RWPE1 (cell line): ENCODE data around the gene VASH2.

ENCODE experiments used
- CTCF ChIA-PET: fragments of 350-600 bp; sonication (Branson Sonifier 250); formaldehyde crosslinking; extraction: SDS; loops from one replicate; lab custom pipeline; 2021; lab: Yijun Ruan, JAX
- POLR2A ChIA-PET: fragments of 400-600 bp; formaldehyde crosslinking; extraction: SDS; loops from one replicate; lab custom pipeline; 2020; ENCODE audit warnings: antibody characterized with exemption; ENCODE audit not compliant: low non-redundant PET; lab: Yijun Ruan, JAX
- DNase-seq: peaks from one replicate; pipeline ENCODE4 v3.0.0; 2012; ENCODE audit warnings: low spot score
- H3K27ac ChIP-seq: fragments of 450-650 bp; 2 replicates; pipeline ENCODE4 v1.5.1; 2017
- TF ChIP-seq, protein P1 (sequence below): fragments of 450-650 bp; conservative IDR thresholded peaks from 2 replicates; pipeline ENCODE4 v1.5.1; 2017; ENCODE audit warnings: low read depth, mild to moderate bottlenecking

VASH2 gene

DNA sequence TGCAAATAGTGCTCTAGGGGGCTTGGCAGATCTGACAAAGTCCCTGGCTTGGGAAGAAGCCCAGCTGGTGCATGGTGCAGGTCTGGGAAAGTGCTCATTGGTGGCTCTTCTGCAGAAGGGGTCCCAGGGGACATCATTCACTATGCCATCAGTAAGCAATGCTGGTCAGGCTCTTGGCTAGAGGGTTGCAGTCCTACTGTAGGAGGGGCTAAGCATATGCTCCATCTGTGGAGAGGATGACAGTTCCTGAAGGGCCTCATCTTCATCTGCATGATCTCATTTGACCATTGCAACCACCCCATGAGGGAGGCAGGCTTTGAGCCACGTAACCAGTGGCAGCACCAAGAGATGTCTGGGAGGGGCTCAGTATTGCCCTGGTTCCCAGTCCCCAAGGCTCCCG is 31.5 kb upstream of the VASH2 start:
- no peak overlapping the region for H3K27ac ChIP-seq
- ChIA-PET CTCF (no interaction called here), POLR2A (no interaction called here)
- TF ChIP-seq, protein P1, sequence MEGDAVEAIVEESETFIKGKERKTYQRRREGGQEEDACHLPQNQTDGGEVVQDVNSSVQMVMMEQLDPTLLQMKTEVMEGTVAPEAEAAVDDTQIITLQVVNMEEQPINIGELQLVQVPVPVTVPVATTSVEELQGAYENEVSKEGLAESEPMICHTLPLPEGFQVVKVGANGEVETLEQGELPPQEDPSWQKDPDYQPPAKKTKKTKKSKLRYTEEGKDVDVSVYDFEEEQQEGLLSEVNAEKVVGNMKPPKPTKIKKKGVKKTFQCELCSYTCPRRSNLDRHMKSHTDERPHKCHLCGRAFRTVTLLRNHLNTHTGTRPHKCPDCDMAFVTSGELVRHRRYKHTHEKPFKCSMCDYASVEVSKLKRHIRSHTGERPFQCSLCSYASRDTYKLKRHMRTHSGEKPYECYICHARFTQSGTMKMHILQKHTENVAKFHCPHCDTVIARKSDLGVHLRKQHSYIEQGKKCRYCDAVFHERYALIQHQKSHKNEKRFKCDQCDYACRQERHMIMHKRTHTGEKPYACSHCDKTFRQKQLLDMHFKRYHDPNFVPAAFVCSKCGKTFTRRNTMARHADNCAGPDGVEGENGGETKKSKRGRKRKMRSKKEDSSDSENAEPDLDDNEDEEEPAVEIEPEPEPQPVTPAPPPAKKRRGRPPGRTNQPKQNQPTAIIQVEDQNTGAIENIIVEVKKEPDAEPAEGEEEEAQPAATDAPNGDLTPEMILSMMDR = no peak
- no peak for DNase-seq

DNA sequence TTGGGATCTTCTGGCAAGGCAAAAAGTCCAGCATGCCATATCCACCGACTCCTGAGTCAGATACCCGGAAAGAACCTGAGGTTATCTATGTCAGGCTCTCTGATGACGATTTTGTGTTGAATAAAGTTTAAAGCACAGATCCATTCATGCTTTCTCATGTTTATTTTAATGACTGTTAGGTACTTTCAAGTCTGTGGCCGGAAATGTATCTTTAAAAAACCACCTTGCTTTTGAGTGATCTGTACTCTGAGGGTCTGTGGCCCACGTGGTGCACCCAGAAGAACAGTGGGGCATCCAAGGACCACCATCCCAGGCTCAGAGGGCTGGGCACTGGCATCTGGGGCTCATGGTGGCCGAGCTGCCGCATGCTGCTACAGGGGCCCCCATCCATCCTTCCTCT is 30.1 kb upstream of the VASH2 start:
- DNase-seq = no peak
- no peak overlapping the region for H3K27ac ChIP-seq
- ChIA-PET POLR2A (no interaction called here), CTCF (interaction anchor here (0.7 kb wide), 1 partner anchor 19 kb away, joined by 4 read pairs; no protein-coding TSS in a partner anchor)
- TF ChIP-seq, protein P1 = no peak

DNA sequence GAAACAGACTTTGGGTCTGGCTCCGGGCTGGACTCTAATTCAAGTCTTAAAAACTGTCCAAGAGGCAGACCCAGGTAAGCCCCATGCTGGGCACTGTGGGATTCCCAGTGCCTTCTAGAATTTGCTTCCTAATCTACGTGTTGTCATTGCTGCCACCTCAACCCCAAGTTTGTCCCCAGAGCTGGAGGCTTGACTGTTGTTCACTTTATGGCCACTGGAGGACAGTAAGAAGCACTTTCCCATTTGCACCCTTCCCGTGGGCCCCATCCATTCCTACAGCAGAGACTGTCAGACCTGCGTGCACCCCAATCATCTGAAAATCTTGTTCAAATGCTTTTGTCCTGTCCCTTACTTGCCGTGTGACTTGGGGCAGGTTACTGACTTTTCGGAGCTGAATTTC is 29.4 kb upstream of the VASH2 start:
- TF ChIP-seq, protein P1 = no peak
- no peak for DNase-seq
- POLR2A ChIA-PET = no interaction called here
- no peak overlapping the region for H3K27ac ChIP-seq
- CTCF ChIA-PET = no interaction called here

DNA sequence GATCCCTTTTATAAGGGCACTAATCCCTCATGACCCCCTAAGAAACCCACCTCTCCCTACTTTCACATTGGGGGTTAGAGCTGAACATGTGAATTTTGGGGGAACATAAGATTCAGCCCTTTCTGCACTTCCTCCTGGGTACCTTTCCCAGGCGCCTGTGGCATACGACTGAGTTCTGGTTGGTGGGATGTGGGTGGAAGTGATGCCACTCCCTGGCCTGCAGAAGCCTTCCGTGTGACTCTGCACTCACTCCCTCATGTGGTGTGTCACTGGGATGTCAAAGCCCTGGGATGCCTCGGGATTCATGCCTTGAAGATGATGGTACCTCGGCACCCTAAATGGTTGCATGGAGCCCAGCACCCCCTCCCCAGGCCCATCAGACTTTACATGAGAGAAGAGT is 28.3 kb upstream of the VASH2 start:
- POLR2A ChIA-PET = no interaction called here
- TF ChIP-seq, protein P1 = no peak
- CTCF ChIA-PET = interaction anchor here (0.9 kb wide), 1 partner anchor 314 kb away, joined by 3 read pairs; no protein-coding TSS in a partner anchor
- no peak overlapping the region for H3K27ac ChIP-seq
- no peak for DNase-seq

DNA sequence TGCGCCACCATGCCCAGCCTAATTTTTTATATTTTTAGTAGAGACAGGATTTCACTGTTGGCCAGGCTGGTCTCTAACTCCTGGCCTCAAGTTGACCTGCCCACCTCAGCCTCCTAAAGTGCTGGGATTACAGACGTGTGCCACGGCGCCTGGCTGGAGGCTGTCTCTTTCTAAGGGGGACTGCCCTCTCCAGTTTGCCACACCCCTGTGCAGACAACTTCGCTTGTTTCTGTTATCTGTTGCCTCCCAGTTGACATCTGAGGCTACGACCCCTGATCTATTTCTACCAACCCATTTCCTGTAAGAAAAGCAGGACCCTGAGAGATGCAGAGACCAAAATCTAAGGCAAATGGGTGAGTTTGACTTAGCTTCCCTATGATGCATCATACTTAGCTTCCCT is 24.0 kb upstream of the VASH2 start:
- TF ChIP-seq, protein P1 = no peak
- DNase-seq = no peak
- ChIA-PET CTCF (no interaction called here), POLR2A (no interaction called here)
- H3K27ac ChIP-seq = no peak overlapping the region

DNA sequence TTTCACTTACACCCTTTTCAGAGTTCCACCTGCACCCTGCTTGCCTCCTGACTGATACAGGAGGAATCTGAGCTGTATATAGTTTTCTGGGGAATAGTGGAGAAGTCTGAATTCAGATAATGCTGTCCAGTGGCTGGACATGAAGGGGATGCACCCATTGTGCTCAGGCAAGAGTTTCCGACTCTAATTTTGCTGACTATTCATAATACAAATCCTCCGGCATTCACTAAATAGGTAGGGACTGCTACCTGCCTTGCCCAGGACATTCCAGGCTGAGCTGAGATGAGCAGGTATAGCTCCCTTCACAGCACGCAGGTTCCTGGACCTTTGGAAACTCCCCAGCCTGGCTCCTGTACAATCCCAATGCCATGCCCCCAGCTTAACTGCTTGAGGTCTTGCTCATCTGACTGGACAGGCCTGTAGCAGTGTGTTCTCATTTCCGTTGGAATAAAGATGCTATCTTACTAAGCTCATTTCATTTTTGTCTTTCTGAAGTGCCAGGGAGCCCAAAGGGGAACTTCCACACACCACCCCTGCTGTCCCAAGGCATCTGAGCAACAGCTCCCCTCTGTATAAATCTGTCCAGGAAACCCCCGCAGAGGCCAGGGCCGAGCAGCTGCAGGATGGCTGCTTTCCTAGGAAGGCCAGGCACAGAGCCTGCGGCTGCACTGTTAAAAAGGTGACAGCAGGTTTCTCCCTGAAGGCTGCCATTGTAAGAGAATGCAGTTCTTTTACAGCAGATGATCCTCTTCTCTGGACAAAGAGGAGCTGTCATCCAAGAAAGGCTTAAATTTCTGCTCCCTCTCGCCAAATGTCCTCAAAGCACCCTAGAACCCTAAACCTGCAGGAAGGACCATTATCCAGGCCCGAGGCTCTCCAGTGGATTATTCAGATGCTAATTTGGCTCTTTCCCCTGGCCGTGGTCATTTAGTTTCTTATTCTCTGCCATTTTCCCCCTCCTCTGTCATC is 21.7 kb upstream of the VASH2 start:
- DNase-seq = no peak
- TF ChIP-seq, protein P1 = no peak
- POLR2A ChIA-PET = no interaction called here
- H3K27ac ChIP-seq = no peak overlapping the region
- CTCF ChIA-PET = interaction anchor here (0.6 to 1.0 kb wide), 2 partner anchors 126 to 264 kb away, joined by 3 to 5 read pairs; no protein-coding TSS in a partner anchor
